Chondrocyte (in vitro differentiated cells): ENCODE measurements around the gene PDZRN4. TPM values are rescaled to one million over a fixed set of nuclear protein-coding genes. Genes with fewer than 3 reads are reported as not detected.

Experiments
- DNase-seq: peaks from one replicate; pipeline ENCODE4 v3.0.0; 2021; ENCODE audit warnings: mixed read lengths, low spot score
- H3K27ac Mint-ChIP-seq: one replicate; pipeline ENCODE4 v1.8.0; 2021; ENCODE audit warnings: mild to moderate bottlenecking, moderate library complexity, mixed read lengths; ENCODE audit not compliant: unreplicated experiment
- H3K27me3 Mint-ChIP-seq: 2 replicates; pipeline ENCODE4 v1.8.0; 2021; ENCODE audit warnings: low read depth, mixed read lengths
- H3K36me3 Mint-ChIP-seq: 2 replicates; pipeline ENCODE4 v1.8.0; 2021; ENCODE audit warnings: low read depth, mixed read lengths
- H3K4me1 Mint-ChIP-seq: 2 replicates; pipeline ENCODE4 v1.8.0; 2021; ENCODE audit warnings: low read depth, mild to moderate bottlenecking, mixed read lengths
- H3K4me3 Mint-ChIP-seq: one replicate; pipeline ENCODE4 v1.8.0; 2021; ENCODE audit warnings: mild to moderate bottlenecking, moderate library complexity, mixed read lengths; ENCODE audit not compliant: unreplicated experiment
- H3K9me3 Mint-ChIP-seq: 2 replicates; pipeline ENCODE4 v1.8.0; 2021; ENCODE audit warnings: low read depth, mixed read lengths
- CTCF ChIP-seq: fragments of 200-600 bp; sonication (generic); IDR thresholded peaks from 2 replicates; pipeline ENCODE4 v1.5.0; 2021; ENCODE audit warnings: antibody characterized with exemption, mild to moderate bottlenecking, moderate library complexity
- total RNA-seq: library from RNA; stranded (reverse); gene quantifications from 3 replicates; pipeline ENCODE4 v1.2.1, GENCODE V29; 2021

PDZRN4 gene
- total RNA-seq, 1 donor from 2014 or later: 0.25 TPM

- no peaks in the 10 kb centered on the region for H3K9me3 Mint-ChIP-seq
- no peak for DNase-seq
- no peak for TF ChIP-seq CTCF
- H3K4me3 Mint-ChIP-seq: no peak overlapping the region
- no peak overlapping the region for H3K27ac Mint-ChIP-seq
- H3K36me3 Mint-ChIP-seq: no peaks in the 10 kb centered on the region
- no peaks in the 10 kb centered on the region for H3K4me1 Mint-ChIP-seq
- no peaks in the 10 kb centered on the region for H3K27me3 Mint-ChIP-seq
These were observed 42.6 kb downstream of the PDZRN4 start for GRCh38 chr12:41230756-41231155.

GRCh38 chr12:41234692-41235091 lies 46.6 kb downstream of the PDZRN4 start:
- no peak for TF ChIP-seq CTCF

GRCh38 chr12:41242603-41243002 lies 54.5 kb downstream of the PDZRN4 start:
- Mint-ChIP-seq H3K9me3 (peaks cover 8% of the 10 kb centered on the region), H3K36me3 (no peaks in the 10 kb centered on the region), H3K27ac (no peak overlapping the region), H3K27me3 (no peaks in the 10 kb centered on the region), H3K4me3 (no peak overlapping the region), H3K4me1 (no peaks in the 10 kb centered on the region)
- no peak for DNase-seq
- TF ChIP-seq CTCF: no peak

More at GRCh38 chr12:41234692-41235091, 46.6 kb downstream of the PDZRN4 start:
- no peaks in the 10 kb centered on the region for H3K36me3 Mint-ChIP-seq
- no peak overlapping the region for H3K27ac Mint-ChIP-seq
- H3K27me3 Mint-ChIP-seq: no peaks in the 10 kb centered on the region
- no peak for DNase-seq
- H3K4me3 Mint-ChIP-seq: no peak overlapping the region
- peaks cover 5% of the 10 kb centered on the region for H3K9me3 Mint-ChIP-seq
- no peaks in the 10 kb centered on the region for H3K4me1 Mint-ChIP-seq

GRCh38 chr12:41248391-41248790 lies 60.3 kb downstream of the PDZRN4 start:
- DNase-seq: no peak
- Mint-ChIP-seq H3K36me3 (no peaks in the 10 kb centered on the region), H3K27ac (no peak overlapping the region), H3K4me1 (no peaks in the 10 kb centered on the region), H3K27me3 (no peaks in the 10 kb centered on the region), H3K4me3 (no peak overlapping the region), H3K9me3 (peaks cover 7% of the 10 kb centered on the region)
- no peak for TF ChIP-seq CTCF

GRCh38 chr12:41250748-41251147 lies 62.6 kb downstream of the PDZRN4 start:
- Mint-ChIP-seq H3K36me3 (no peaks in the 10 kb centered on the region), H3K9me3 (peaks cover 7% of the 10 kb centered on the region), H3K4me1 (no peaks in the 10 kb centered on the region), H3K27ac (no peak overlapping the region), H3K27me3 (no peaks in the 10 kb centered on the region), H3K4me3 (no peak overlapping the region)
- no peak for DNase-seq
- TF ChIP-seq CTCF: no peak
